HK-2 (cell line): ENCODE measurements around the gene ZNF850.

Source experiments
- DNase-seq: peaks from one replicate; pipeline ENCODE4 v3.0.0-alpha.2; 2018; ENCODE audit not compliant: unreplicated experiment

The ZNF850 gene

DNA sequence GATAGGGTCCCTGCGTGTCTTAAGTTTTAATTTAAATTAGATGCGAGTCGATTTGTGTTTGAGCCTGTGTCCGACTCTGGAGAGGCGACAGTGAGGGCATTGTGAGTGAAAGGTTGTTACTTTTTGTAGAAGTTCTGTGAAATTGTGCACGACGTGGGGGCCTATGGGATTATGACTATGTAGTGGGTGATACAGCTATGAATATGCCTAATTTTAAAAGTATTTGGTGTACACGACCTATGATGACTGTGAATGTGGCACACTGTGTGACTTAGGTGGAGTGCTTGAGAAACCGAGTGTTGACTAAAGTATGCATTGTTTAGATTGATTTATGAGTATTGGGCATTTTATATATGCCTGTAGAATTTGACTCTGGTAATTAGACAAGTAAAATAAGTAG is 84.5 kb downstream of the ZNF850 start:
- no peak for DNase-seq

GRCh38 chr19:36687214-36688056 is 85.2 kb downstream of the ZNF850 start, which contains the start of gene ZNF567:
TSS of gene ZNF567 (plus strand) at chr19:36687612. CDS start at chr19:36694868, 7,256 bp downstream.
- peak; percentile 99 for DNase-seq

GRCh38 chr19:36686365-36687213 is 86.0 kb downstream of the ZNF850 start:
- DNase-seq, result peak; percentile 1

DNA sequence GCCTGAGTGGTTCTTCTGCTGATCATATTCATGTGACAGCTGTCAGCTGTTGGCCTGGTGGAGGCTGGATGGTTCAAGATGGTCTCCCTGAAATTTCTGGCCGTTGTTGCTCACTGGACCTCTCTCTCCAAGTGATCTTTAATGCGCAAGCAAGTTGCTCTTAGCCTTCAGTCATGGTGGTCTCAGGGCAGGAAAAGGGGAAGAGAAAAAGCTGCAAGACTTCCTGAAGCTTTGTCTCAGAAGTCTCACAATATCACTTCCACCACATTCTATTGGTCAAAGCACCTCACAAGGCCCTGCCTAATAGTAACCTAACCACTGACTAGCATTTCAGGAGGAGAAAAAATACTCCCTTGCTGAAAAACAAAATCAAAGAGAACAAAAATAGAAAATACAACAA is 86.8 kb downstream of the ZNF850 start:
- no peak for DNase-seq

DNA sequence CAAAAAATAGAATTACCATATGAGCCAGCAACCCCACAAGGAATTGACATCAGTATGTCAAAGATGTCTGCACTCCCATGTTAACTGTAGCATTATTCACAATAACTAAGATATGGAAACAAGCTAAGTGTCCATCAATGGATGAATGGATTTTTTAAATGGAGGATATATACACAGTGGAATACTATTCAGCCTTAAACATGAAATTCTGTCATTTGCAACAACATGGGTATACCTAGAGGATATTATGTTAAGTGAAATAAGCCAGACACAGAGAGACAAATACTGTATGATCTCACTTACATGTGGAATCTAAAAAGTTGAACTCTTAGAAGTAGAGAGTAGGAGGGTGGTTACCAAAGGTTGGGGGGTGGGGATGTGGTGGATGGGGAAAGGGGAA is 93.2 kb downstream of the ZNF850 start:
- no peak for DNase-seq

- DNase-seq, result no peak
These were observed 98.4 kb downstream of the ZNF850 start for GRCh38 chr19:36674201-36674600.

GRCh38 chr19:36672368-36672767 is 100.2 kb downstream of the ZNF850 start:
- no peak for DNase-seq

DNA sequence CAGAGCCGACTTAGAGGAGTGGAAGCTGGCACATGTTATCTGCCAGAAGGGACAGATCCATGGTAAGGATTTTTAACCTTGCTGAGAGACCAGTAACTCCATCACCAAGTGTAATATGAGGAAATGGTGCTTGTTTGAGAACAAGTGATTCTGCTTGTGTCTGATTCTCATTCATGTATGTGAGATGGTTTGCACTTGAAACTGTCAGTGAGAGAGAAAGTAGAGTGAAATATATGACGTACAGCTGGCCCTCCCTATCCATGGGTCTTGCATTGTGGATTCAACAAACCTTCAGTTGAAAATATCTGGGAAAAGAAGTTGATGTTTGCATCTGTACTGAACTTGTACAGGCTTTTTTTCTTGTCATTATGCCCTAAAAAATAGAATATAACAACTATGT is 104.0 kb downstream of the ZNF850 start:
- DNase-seq, result no peak

GRCh38 chr19:36665832-36666231 is 106.8 kb downstream of the ZNF850 start:
- no peak for DNase-seq
